ENCODE measurements around the gene KLHL14.

Gene KLHL14

GRCh38 chr18:32759611-32760167 is 13.1 kb downstream of the KLHL14 start:
- DNase-seq (ENCODE audit: low read depth) = no peak

DNA sequence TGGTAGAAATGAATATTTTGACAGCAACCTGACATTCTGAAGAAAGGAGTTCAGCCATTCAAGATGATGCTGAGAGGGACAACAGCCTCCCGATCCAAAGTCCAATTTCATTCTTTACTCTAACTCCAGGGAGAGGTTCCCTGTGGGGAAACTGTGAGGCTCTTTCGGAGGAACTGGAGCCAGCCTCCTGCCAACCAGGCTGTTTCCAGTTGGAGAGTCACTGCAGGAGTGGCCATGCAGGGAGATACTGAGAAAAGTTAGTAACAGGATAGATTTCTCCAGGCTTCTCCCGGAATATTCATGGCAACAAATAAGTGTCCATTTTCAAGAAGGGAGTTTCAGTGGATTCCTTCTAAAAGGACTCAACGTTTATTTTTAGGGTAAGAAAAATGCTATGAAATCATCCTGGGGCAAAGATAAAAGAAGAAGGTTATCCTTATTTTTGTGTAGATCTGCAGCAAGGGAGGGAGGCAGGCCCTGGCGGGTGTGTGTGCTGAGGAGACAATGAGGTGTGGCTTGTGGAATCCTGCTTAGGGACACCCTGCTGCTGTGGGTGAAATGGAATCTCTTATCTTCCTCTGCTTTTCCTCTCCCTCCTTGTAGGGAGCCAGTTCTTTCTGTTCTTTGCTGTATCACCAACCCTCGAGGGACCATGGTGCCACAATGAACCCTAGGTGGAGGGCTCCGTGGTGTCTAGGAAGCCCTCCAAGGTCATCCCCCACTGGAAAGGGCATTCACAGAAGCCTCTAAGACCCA is 18.1 kb downstream of the KLHL14 start:
- DNase-seq (ENCODE audit: low read depth) = no peak
- TF ChIP-seq, protein P1, sequence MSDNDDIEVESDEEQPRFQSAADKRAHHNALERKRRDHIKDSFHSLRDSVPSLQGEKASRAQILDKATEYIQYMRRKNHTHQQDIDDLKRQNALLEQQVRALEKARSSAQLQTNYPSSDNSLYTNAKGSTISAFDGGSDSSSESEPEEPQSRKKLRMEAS (IDR thresholded peaks at IDR 0.05; ENCODE audit: low read depth, low read length) = no peak
- TF ChIP-seq, protein P2, sequence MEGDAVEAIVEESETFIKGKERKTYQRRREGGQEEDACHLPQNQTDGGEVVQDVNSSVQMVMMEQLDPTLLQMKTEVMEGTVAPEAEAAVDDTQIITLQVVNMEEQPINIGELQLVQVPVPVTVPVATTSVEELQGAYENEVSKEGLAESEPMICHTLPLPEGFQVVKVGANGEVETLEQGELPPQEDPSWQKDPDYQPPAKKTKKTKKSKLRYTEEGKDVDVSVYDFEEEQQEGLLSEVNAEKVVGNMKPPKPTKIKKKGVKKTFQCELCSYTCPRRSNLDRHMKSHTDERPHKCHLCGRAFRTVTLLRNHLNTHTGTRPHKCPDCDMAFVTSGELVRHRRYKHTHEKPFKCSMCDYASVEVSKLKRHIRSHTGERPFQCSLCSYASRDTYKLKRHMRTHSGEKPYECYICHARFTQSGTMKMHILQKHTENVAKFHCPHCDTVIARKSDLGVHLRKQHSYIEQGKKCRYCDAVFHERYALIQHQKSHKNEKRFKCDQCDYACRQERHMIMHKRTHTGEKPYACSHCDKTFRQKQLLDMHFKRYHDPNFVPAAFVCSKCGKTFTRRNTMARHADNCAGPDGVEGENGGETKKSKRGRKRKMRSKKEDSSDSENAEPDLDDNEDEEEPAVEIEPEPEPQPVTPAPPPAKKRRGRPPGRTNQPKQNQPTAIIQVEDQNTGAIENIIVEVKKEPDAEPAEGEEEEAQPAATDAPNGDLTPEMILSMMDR (IDR thresholded peaks at IDR 0.05; ENCODE audit: low read depth, low read length) = no peak
- TF ChIP-seq POLR2A (IDR thresholded peaks at IDR 0.05; ENCODE audit: extremely low read depth, insufficient read length) = no peak
- TF ChIP-seq MYC (IDR thresholded peaks at IDR 0.05; ENCODE audit: low read depth, low read length) = no peak
- H3K4me3 ChIP-seq (ENCODE audit: low read depth, low read length) = no peak overlapping the region

More at GRCh38 chr18:32759611-32760167, 13.1 kb downstream of the KLHL14 start:
- no peak overlapping the region for H3K4me3 ChIP-seq (ENCODE audit: low read depth, low read length)
- TF ChIP-seq MYC (IDR thresholded peaks at IDR 0.05; ENCODE audit: low read depth, low read length) (no peak), POLR2A (IDR thresholded peaks at IDR 0.05; ENCODE audit: extremely low read depth, insufficient read length) (no peak)
- TF ChIP-seq, protein P1 (IDR thresholded peaks at IDR 0.05; ENCODE audit: low read depth, low read length) = no peak
- TF ChIP-seq, protein P2 (IDR thresholded peaks at IDR 0.05; ENCODE audit: low read depth, low read length) = no peak

GRCh38 chr18:32753656-32754260 is 19.1 kb downstream of the KLHL14 start:
- H3K4me3 ChIP-seq (ENCODE audit: low read depth, low read length) = no peak overlapping the region
- no peak for DNase-seq (ENCODE audit: low read depth)
- TF ChIP-seq, protein P1 (IDR thresholded peaks at IDR 0.05; ENCODE audit: low read depth, low read length) = no peak
- TF ChIP-seq POLR2A (IDR thresholded peaks at IDR 0.05; ENCODE audit: extremely low read depth, insufficient read length) = no peak
- no peak for TF ChIP-seq MYC (IDR thresholded peaks at IDR 0.05; ENCODE audit: low read depth, low read length)
- TF ChIP-seq, protein P2 (IDR thresholded peaks at IDR 0.05; ENCODE audit: low read depth, low read length) = no peak

- TF ChIP-seq POLR2A (IDR thresholded peaks at IDR 0.05; ENCODE audit: extremely low read depth, insufficient read length) = no peak
- TF ChIP-seq, protein P1 (IDR thresholded peaks at IDR 0.05; ENCODE audit: low read depth, low read length) = no peak
- TF ChIP-seq MYC (IDR thresholded peaks at IDR 0.05; ENCODE audit: low read depth, low read length) = no peak
- TF ChIP-seq, protein P2 (IDR thresholded peaks at IDR 0.05; ENCODE audit: low read depth, low read length) = no peak
- no peak overlapping the region for H3K4me3 ChIP-seq (ENCODE audit: low read depth, low read length)
- DNase-seq (ENCODE audit: low read depth) = no peak
Observed at GRCh38 chr18:32750328-32750727, 22.5 kb downstream of the KLHL14 start.

DNA sequence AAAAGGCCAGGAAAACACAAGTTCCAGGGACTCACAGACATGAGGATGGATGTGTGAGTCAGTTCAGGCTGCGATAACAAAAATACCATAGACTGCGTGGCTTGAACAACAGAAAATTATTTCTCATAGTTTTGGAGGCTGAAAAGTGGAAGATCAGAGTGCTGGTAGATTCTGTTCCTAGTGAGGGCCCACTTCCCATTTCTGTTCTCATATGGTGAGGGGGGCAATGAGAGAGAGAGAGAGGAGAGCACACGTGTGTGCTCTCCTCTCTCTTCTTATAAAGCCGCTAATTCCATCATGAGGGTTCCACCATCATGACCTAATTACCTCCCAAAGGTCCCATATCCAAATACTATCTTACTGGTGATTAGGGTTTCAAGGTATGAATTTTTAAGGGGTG is 23.0 kb downstream of the KLHL14 start:
- DNase-seq (ENCODE audit: low read depth) = no peak
- H3K4me3 ChIP-seq (ENCODE audit: low read depth, low read length) = no peak overlapping the region
- TF ChIP-seq MYC (IDR thresholded peaks at IDR 0.05; ENCODE audit: low read depth, low read length) (no peak), POLR2A (IDR thresholded peaks at IDR 0.05; ENCODE audit: extremely low read depth, insufficient read length) (no peak)
- TF ChIP-seq, protein P2 (IDR thresholded peaks at IDR 0.05; ENCODE audit: low read depth, low read length) = no peak
- TF ChIP-seq, protein P1 (IDR thresholded peaks at IDR 0.05; ENCODE audit: low read depth, low read length) = no peak
